GM12801 (cell line): Measurements from ENCODE around the gene KCNK2.

ENCODE experiments used
- TF ChIP-seq, protein P1 (sequence below): IDR thresholded peaks from one replicate; pipeline ENCODE4 v1.5.1; 2011; ENCODE audit warnings: control low read depth; ENCODE audit not compliant: insufficient read length; ENCODE audit errors: extremely low read depth

KCNK2 gene

GRCh38 chr1:215273838-215274516 lies 191.4 kb downstream of the KCNK2 start:
- TF ChIP-seq, protein P1, sequence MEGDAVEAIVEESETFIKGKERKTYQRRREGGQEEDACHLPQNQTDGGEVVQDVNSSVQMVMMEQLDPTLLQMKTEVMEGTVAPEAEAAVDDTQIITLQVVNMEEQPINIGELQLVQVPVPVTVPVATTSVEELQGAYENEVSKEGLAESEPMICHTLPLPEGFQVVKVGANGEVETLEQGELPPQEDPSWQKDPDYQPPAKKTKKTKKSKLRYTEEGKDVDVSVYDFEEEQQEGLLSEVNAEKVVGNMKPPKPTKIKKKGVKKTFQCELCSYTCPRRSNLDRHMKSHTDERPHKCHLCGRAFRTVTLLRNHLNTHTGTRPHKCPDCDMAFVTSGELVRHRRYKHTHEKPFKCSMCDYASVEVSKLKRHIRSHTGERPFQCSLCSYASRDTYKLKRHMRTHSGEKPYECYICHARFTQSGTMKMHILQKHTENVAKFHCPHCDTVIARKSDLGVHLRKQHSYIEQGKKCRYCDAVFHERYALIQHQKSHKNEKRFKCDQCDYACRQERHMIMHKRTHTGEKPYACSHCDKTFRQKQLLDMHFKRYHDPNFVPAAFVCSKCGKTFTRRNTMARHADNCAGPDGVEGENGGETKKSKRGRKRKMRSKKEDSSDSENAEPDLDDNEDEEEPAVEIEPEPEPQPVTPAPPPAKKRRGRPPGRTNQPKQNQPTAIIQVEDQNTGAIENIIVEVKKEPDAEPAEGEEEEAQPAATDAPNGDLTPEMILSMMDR, result no peak

DNA sequence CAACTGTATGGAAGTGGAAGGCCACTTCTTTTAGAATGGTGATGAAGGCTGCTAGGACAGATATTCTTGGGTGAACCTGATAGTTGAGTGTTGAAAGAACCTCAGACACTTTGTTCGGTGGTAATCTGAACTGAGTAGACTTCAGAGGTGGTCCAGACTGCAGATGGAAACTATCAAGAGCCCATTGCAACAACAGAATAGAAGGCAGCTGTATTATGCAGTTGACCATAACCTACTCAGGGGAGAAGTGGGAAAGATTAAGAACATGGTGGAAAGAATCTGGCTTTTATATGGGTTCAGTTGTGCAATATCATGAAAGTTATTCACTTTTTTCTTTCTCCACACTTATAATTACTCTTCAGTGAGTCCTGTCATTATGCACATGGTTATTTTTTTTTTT lies 194.0 kb downstream of the KCNK2 start:
- TF ChIP-seq, protein P1, result no peak

- TF ChIP-seq, protein P1, result no peak
These were observed 195.0 kb downstream of the KCNK2 start for GRCh38 chr1:215277532-215277931.

GRCh38 chr1:215279682-215280081 lies 197.1 kb downstream of the KCNK2 start:
- TF ChIP-seq, protein P1, result no peak

DNA sequence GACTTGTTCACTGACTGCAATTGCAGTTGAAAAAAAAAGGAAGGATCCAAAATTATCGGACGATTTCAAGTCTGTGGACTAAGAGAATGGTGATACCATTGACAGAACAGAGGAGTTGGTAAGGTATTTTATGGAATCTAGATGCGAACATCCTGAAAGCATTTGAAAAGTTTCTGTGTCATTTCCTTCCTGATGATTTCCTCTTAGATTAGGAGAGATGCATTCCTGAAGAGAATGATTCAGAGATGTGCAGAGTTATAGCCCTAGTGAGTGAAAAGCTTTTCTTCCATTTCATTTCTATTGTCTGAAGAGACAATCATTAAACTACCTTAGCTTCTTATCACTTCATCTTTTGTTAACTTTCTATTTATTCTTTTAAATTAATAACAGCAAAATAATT lies 200.0 kb downstream of the KCNK2 start:
- TF ChIP-seq, protein P1, result no peak

GRCh38 chr1:215285013-215285800 lies 202.7 kb downstream of the KCNK2 start:
- TF ChIP-seq, protein P1, result no peak
